Common myeloid progenitor, CD34-positive (primary cell): ENCODE results near the gene SGSH.
"Not testable (repeated sequence)": the region's sequence is repeated elsewhere in the genome, so short reads cannot be mapped to it uniquely, and the experiment has no call there.

ENCODE experiments used
- CTCF ChIA-PET: fragments of 350-600 bp; sonication (Branson Sonifier 250); formaldehyde crosslinking; loops from one replicate; lab custom pipeline; 2021; ENCODE audit warnings: antibody characterized with exemption; lab: Charles Lee
- POLR2A ChIA-PET: fragments of 350-600 bp; sonication (Branson Sonifier 250); formaldehyde crosslinking; loops from one replicate; lab custom pipeline; 2021; ENCODE audit warnings: antibody characterized with exemption; lab: Charles Lee
- DNase-seq, 3 donors: peaks; one replicate each; pipeline versions ENCODE4 v3.0.0 to v3.0.0-alpha.2; 2013
- H3K27ac ChIP-seq, 2 experiments: 1 replicate in 1 of 2; 2 replicates in 1 of 2; pipeline ENCODE4 v1.7.0; 2013; ENCODE audit warnings: inconsistent platforms in 2 of 2, low read length in 2 of 2, mild to moderate bottlenecking in 2 of 2, low read depth in 1 of 2, moderate library complexity in 1 of 2; ENCODE audit not compliant: severe bottlenecking in 2 of 2, insufficient read depth in 1 of 2, poor library complexity in 1 of 2
- H3K27me3 ChIP-seq, 5 experiments: replicated peaks in 2 of 5; 1 replicate in 3 of 5; 2 replicates in 2 of 5; pipeline versions ENCODE4 v1.6.1 to v1.7.0; 2013; ENCODE audit warnings: low read length in 4 of 5, mild to moderate bottlenecking in 2 of 5, moderate library complexity in 2 of 5, inconsistent platforms in 1 of 5; ENCODE audit not compliant: insufficient read depth in 5 of 5, control insufficient read depth in 4 of 5
- H3K36me3 ChIP-seq, 4 experiments: 1 replicate in 2 of 4; 2 replicates in 2 of 4; pipeline versions ENCODE4 v1.6.1 to v1.7.0; 2013; ENCODE audit warnings: low read length in 3 of 4, control low read depth in 1 of 4, mild to moderate bottlenecking in 1 of 4; ENCODE audit not compliant: control insufficient read depth in 4 of 4, insufficient read depth in 4 of 4
- H3K4me1 ChIP-seq, 4 experiments: 1 replicate in 3 of 4; 2 replicates in 1 of 4; pipeline versions ENCODE4 v1.6.1 to v1.7.1; 2013; ENCODE audit warnings: low read length in 3 of 4, mild to moderate bottlenecking in 3 of 4, control low read depth in 1 of 4, inconsistent platforms in 1 of 4, moderate library complexity in 1 of 4; ENCODE audit not compliant: control insufficient read depth in 4 of 4, insufficient read depth in 4 of 4; ENCODE audit errors: control extremely low read depth in 1 of 4
- H3K4me3 ChIP-seq, 7 experiments: 1 replicate in 4 of 7; 2 replicates in 3 of 7; pipeline versions ENCODE4 v1.5.1 to v1.7.0; 2013; ENCODE audit warnings: mild to moderate bottlenecking in 7 of 7, low read length in 6 of 7, moderate library complexity in 6 of 7, inconsistent platforms in 2 of 7, low read depth in 2 of 7, control low read depth in 1 of 7; ENCODE audit not compliant: insufficient read depth in 4 of 7, control insufficient read depth in 1 of 7; ENCODE audit errors: extremely low read depth in 1 of 7
- H3K9me3 ChIP-seq, 5 experiments: 1 replicate in 4 of 5; 2 replicates in 1 of 5; pipeline versions ENCODE4 v1.6.1 to v1.7.1; 2013; ENCODE audit warnings: low read length in 4 of 5, mild to moderate bottlenecking in 2 of 5, inconsistent platforms in 1 of 5, low read depth in 1 of 5, moderate library complexity in 1 of 5; ENCODE audit not compliant: control insufficient read depth in 4 of 5, insufficient read depth in 2 of 5; ENCODE audit errors: control extremely low read depth in 1 of 5
- WGBS: methylation state at CpG from one replicate; pipeline ENCODE4 v1.1.5; 2013; ENCODE audit not compliant: insufficient coverage; 5-methylcytosine and 5-hydroxymethylcytosine counted together

SGSH gene

GRCh38 chr17:80260069-80260535, 40.0 kb upstream of the SGSH start:
- Histone ChIP-seq H3K27ac (peak overlapping the region in 1 of 2 experiments; percentile 74), H3K4me3 (peak overlapping the region; percentile 48 to 77 (median 65)), H3K9me3 (no peaks in the 10 kb centered on the region), H3K27me3 (no peaks in the 10 kb centered on the region), H3K36me3 (no peaks in the 10 kb centered on the region), H3K4me1 (peaks cover 4 to 69% (median 54%) of the 10 kb centered on the region in 4 experiments)
- peak; percentile 62 to 82 (median 80) for DNase-seq
- under 1% methylated on average over 41 of the region's 63 CpGs for WGBS
- ChIA-PET POLR2A (interaction anchor here (0.7 kb wide), 1 partner anchor 14 kb away, joined by 3 read pairs; no protein-coding TSS in a partner anchor), CTCF (no interaction called here)

- Histone ChIP-seq H3K4me1 (peaks cover 9 to 69% (median 56%) of the 10 kb centered on the region in 4 experiments), H3K4me3 (peak overlapping the region; percentile 48 to 77 (median 65)), H3K9me3 (no peaks in the 10 kb centered on the region), H3K27ac (peak overlapping the region in 1 of 2 experiments; percentile 74), H3K36me3 (no peaks in the 10 kb centered on the region), H3K27me3 (no peaks in the 10 kb centered on the region)
- ChIA-PET POLR2A (no interaction called here), CTCF (no interaction called here)
- WGBS, result 75% methylated on average over 18 of the region's 18 CpGs
- DNase-seq, result peak in 1 of 3 donors; percentile 27
Observed at GRCh38 chr17:80259457-80260068, 39.4 kb upstream of the SGSH start.

GRCh38 chr17:80258296-80258695, 38.2 kb upstream of the SGSH start:
- not testable (repeated sequence) for H3K9me3 ChIP-seq

GRCh38 chr17:80257716-80258213, 37.6 kb upstream of the SGSH start:
- no peak overlapping the region for H3K4me3 ChIP-seq
- H3K4me1 ChIP-seq, result peaks cover 11 to 68% (median 52%) of the 10 kb centered on the region in 4 experiments
- H3K9me3 ChIP-seq, result no peaks in the 10 kb centered on the region
- peak overlapping the region in 1 of 2 experiments; percentile 49 for H3K27ac ChIP-seq
- H3K27me3 ChIP-seq, result no peaks in the 10 kb centered on the region
- no peaks in the 10 kb centered on the region for H3K36me3 ChIP-seq
- ChIA-PET POLR2A (no interaction called here), CTCF (no interaction called here)
- WGBS, result 90% methylated on average over 10 of the region's 14 CpGs
- DNase-seq, result no peak

More at GRCh38 chr17:80258296-80258695, 38.2 kb upstream of the SGSH start:
- H3K27me3 ChIP-seq, H3K36me3 ChIP-seq, DNase-seq, H3K4me3 ChIP-seq, POLR2A ChIA-PET, CTCF ChIA-PET: not testable (repeated sequence)
- Histone ChIP-seq H3K27ac (peak overlapping the region in 1 of 2 experiments; percentile 54), H3K4me1 (peaks cover 11 to 69% (median 55%) of the 10 kb centered on the region in 4 experiments)
- 71% methylated on average over 1 of the region's 2 CpGs for WGBS

- Histone ChIP-seq H3K4me3 (no peak overlapping the region), H3K9me3 (no peaks in the 10 kb centered on the region), H3K36me3 (no peaks in the 10 kb centered on the region), H3K27me3 (no peaks in the 10 kb centered on the region), H3K27ac (peak overlapping the region in 1 of 2 experiments; percentile 66), H3K4me1 (peaks cover 7 to 50% (median 35%) of the 10 kb centered on the region in 4 experiments)
- DNase-seq, result no peak
- 96% methylated on average over 4 of the region's 5 CpGs for WGBS
- POLR2A ChIA-PET, result no interaction called here
- CTCF ChIA-PET, result no interaction called here
Observed at GRCh38 chr17:80256034-80256350, 35.9 kb upstream of the SGSH start.

GRCh38 chr17:80254396-80255251, 34.5 kb upstream of the SGSH start:
- Histone ChIP-seq H3K4me1 (peaks cover 7 to 46% (median 30%) of the 10 kb centered on the region in 4 experiments), H3K36me3 (no peaks in the 10 kb centered on the region), H3K9me3 (no peaks in the 10 kb centered on the region), H3K27ac (peak overlapping the region in 1 of 2 experiments; percentile 66), H3K4me3 (peak overlapping the region in 3 of 7 experiments; percentile 22 to 64 (median 28)), H3K27me3 (no peaks in the 10 kb centered on the region)
- 23% methylated on average over 10 of the region's 13 CpGs for WGBS
- peak; percentile 82 to 95 (median 93) for DNase-seq
- POLR2A ChIA-PET, result interaction anchor here (0.6 to 1.0 kb wide), 2 partner anchors 33 to 257 kb away, joined by 3 read pairs; no protein-coding TSS in a partner anchor
- CTCF ChIA-PET, result interaction anchor here (1.0 to 1.7 kb wide), 2 partner anchors 10 to 153 kb away, joined by 3 to 5 read pairs; partner anchors contain the start of gene GAA
